HG03571 (cell line): ENCODE data around the gene TBC1D10B.
"Not testable (repeated sequence)": the region's sequence is repeated elsewhere in the genome, so short reads cannot be mapped to it uniquely, and the experiment has no call there.

Source experiments
- ATAC-seq: cut with Tn5 transposase; IDR thresholded peaks from one replicate; pipeline ENCODE4 v1.9.1; 2021; ENCODE audit not compliant: unreplicated experiment

TBC1D10B gene

GRCh38 chr16:30356401-30357084, 13.8 kb downstream of the TBC1D10B start:
- ATAC-seq = no peak

- no peak for ATAC-seq
Measured at GRCh38 chr16:30355954-30356308, 14.4 kb downstream of the TBC1D10B start.

GRCh38 chr16:30355144-30355953, 14.9 kb downstream of the TBC1D10B start, which contains the start of gene CD2BP2:
CD2BP2 (minus strand) TSS chr16:30355308; CDS start chr16:30354681, 627 bp downstream.
- peak; percentile 47 for ATAC-seq

GRCh38 chr16:30354423-30355143, 15.7 kb downstream of the TBC1D10B start:
- no peak for ATAC-seq

- no peak for ATAC-seq
Measured at GRCh38 chr16:30353438-30354129, 16.7 kb downstream of the TBC1D10B start.

- no peak for ATAC-seq
Measured at GRCh38 chr16:30352488-30353401, 17.5 kb downstream of the TBC1D10B start.

- ATAC-seq = no peak
Measured at GRCh38 chr16:30351586-30352419, 18.5 kb downstream of the TBC1D10B start.

- ATAC-seq = no peak
Measured at GRCh38 chr16:30351001-30351441, 19.3 kb downstream of the TBC1D10B start.

- ATAC-seq = no peak
Measured at GRCh38 chr16:30350134-30350871, 20.0 kb downstream of the TBC1D10B start.

GRCh38 chr16:30349675-30350074, 20.6 kb downstream of the TBC1D10B start:
- no peak for ATAC-seq

- no peak for ATAC-seq
Measured at GRCh38 chr16:30348929-30349328, 21.4 kb downstream of the TBC1D10B start.

- ATAC-seq = no peak
Measured at GRCh38 chr16:30348113-30348512, 22.2 kb downstream of the TBC1D10B start.

GRCh38 chr16:30346286-30346685, 24.0 kb downstream of the TBC1D10B start:
- ATAC-seq = no peak

- not testable (repeated sequence) for ATAC-seq
Measured at GRCh38 chr16:30343491-30343820, 26.8 kb downstream of the TBC1D10B start.

GRCh38 chr16:30342751-30343490, 27.4 kb downstream of the TBC1D10B start:
- no peak for ATAC-seq

- ATAC-seq = not testable (repeated sequence)
Measured at GRCh38 chr16:30341971-30342370, 28.3 kb downstream of the TBC1D10B start.

- ATAC-seq = no peak
Measured at GRCh38 chr16:30340621-30341020, 29.7 kb downstream of the TBC1D10B start.

- not testable (repeated sequence) for ATAC-seq
Measured at GRCh38 chr16:30338715-30339114, 31.6 kb downstream of the TBC1D10B start.
